HG02798 (cell line): ENCODE data around the gene CALCOCO1.
"Not testable (repeated sequence)": the region's sequence is repeated elsewhere in the genome, so short reads cannot be mapped to it uniquely, and the experiment has no call there.

Experiments
- ATAC-seq: cut with Tn5 transposase; IDR thresholded peaks from one replicate; pipeline ENCODE4 v1.9.1; 2021; ENCODE audit warnings: mild to moderate bottlenecking; ENCODE audit not compliant: unreplicated experiment, poor library complexity

CALCOCO1 gene

DNA sequence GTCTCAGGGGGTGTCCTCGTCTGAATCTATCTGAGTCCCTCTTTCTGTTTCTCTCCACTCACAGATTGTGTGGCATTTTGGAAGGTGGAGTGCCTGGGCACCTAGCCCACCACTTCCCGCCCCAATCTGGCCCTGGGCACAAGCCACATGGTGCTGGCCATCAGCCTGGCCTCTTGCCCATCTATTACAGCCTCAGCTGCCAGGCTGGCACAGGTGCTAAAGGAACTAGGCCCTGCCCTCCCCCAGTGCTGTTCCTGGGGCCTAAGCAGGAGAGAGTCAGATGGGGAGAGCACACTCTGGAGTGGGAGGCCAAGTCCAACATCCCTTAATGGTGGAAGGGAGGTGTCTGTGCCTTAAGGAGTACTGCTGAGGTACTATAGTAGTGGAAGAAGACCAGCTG, 8.3 kb upstream of the CALCOCO1 start:
- no peak for ATAC-seq

- ATAC-seq = no peak
Observed at GRCh38 chr12:53734425-53734824, 7.2 kb upstream of the CALCOCO1 start.

DNA sequence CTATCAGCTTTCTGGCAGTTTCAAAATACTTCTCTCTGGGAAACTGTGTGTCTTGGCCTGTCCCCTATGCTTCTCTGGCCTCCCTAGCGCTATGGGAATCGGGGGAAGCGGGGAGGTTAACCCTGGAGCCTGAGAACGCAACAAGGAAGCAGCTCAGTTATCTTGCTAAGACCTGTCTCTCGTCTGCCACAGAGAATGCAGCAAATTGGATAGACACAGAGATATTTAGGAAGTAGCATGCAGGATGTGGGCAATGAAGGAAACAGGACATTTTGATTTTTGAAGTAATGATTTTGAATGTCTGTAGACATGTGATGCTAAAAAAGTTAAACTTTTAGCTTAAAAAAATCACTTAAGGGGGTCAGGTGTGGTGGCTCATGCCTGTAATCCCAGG, 6.6 kb upstream of the CALCOCO1 start:
- no peak for ATAC-seq

GRCh38 chr12:53733051-53733806, 6.0 kb upstream of the CALCOCO1 start:
- ATAC-seq = no peak

GRCh38 chr12:53729644-53730043, 2.4 kb upstream of the CALCOCO1 start:
- no peak for ATAC-seq

DNA sequence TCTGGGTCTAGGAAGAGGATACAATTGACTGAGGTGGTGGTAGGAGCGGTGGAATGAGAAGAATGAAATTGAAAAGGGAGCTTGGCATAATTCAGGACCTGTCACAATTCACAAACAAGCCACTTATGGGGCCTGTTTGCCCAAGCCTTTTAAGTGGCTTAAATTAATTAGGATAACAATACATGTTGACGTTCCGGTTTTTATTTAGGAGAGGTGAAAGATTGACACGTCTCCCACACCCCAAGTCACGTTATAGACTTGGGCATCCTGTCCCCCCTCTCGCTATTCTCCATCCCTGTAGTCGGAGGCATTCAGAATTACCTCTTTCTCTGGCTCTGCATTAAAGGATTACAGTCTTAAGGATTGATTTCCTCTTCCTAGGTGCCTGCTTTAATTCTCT, 954 bp upstream of the CALCOCO1 start:
- ATAC-seq = no peak

DNA sequence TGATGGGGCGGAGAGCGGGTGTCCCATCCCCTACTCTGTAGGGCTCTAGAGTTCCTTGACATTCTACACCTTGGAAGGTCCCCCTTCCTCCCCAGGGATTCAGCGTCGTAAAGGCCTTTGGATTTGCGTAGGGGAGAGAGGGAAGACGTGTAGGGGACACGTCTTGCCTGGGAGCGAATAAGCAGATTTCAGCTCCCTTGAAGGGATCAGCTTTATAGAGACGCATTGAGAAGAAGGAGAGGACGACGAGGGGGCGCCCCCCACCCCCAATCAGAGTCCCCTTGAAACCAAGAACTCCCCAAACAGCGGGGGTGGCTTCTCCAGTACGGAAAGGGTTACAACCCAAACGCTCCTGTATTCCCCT, 324 bp downstream of the CALCOCO1 start:
- no peak for ATAC-seq

DNA sequence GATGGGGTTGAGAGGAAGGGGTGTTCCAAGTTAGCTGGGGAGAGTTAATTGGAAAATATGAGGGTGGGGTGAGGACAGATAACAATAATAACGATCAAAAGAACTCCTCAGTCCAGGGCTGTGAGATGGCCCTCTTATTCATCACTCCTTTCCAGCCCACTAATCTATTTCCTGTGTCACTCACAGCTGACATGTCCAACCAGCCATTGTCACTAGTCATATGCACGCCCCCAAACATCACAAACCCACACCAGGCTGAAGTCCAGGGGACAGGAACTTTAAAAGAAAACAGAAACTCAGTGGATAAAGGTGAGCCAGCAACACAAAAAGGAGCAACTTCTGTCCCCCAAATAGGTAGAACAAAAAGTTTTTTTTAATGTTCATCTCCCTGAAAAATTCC, 911 bp downstream of the CALCOCO1 start:
- ATAC-seq = no peak

GRCh38 chr12:53725824-53726223, 1.4 kb downstream of the CALCOCO1 start:
- no peak for ATAC-seq

DNA sequence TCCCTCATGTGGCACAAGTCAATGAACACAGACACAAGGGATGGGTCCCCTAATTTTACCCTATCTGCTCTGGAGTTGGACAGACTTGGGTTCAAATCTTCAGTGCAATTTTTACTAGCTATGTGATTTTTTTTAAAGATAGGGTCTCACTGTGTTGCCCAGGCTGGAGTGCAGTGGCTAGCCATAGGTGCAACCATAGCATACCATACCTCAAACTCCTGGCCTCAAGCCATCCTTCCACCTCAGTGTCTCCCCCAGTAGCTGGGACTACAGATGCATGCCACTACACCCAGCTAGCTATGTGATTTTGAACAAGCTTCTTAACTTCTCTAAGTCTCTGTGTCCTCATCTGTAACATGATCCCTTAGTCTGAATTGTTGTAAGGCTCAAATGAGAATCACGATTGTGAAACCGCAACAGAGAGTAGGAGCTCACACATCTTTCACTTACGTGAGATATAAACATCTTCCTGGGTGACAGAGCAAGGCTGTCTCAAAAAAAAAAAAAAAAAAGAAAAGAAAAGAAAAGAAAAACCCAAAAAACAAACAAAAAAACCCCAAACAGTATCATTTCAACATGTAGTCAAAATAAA, 4.7 kb downstream of the CALCOCO1 start:
- ATAC-seq = no peak

- ATAC-seq = no peak
Observed at GRCh38 chr12:53720946-53721345, 6.3 kb downstream of the CALCOCO1 start.

GRCh38 chr12:53719649-53720048, 7.6 kb downstream of the CALCOCO1 start:
- ATAC-seq = no peak

GRCh38 chr12:53718567-53718966, 8.7 kb downstream of the CALCOCO1 start:
- ATAC-seq = not testable (repeated sequence)

- ATAC-seq = no peak
Observed at GRCh38 chr12:53717319-53717718, 9.9 kb downstream of the CALCOCO1 start.

- ATAC-seq = no peak
Observed at GRCh38 chr12:53714004-53714403, 13.2 kb downstream of the CALCOCO1 start.

- ATAC-seq = no peak
Observed at GRCh38 chr12:53713516-53713915, 13.7 kb downstream of the CALCOCO1 start.

DNA sequence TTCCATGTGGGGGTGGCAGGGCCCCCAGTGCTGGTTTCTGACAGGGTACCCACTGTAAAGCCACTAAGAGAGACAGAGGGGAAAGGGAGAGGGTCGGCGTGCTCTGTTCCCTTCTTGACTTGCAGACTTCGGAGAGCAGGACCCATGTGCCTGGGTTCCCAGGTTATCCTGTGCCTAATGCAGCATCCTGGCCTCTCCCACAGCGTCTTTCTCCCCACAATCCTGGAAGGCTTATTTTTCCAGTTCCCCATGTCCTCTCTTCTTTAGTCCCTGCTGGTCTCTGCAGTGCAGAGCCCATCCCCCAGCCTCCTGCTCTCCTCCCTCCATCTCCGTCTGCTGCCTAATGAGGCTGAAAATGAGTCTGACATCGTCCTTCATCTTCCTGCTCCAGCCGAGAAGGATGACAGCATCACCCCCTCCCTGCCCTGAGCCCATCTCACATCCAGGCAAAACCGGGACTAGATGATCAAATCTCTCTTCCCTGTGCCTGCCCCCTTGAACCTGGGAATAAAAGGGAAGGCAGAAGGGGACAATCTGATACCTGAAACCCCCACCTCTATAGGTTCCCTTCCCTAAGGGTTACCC, 15.1 kb downstream of the CALCOCO1 start:
- ATAC-seq = no peak

- ATAC-seq = no peak
Observed at GRCh38 chr12:53710091-53710490, 17.2 kb downstream of the CALCOCO1 start.

GRCh38 chr12:53709671-53710070, 17.6 kb downstream of the CALCOCO1 start:
- ATAC-seq = no peak

GRCh38 chr12:53706080-53706479, 21.2 kb downstream of the CALCOCO1 start:
- no peak for ATAC-seq

- ATAC-seq = no peak
Observed at GRCh38 chr12:53703756-53704155, 23.5 kb downstream of the CALCOCO1 start.
